Brain microvascular endothelial cell (primary cell): ENCODE measurements around the gene VPS52.

Experiments used
- DNase-seq: peaks from one replicate; pipeline ENCODE4 v3.0.0-alpha.2; 2020
- H3K27ac ChIP-seq: fragments of 250-450 bp; sonication (Bioruptor Pico); 2 replicates; pipeline ENCODE4 v1.5.1; 2020; ENCODE audit warnings: mild to moderate bottlenecking, moderate library complexity
- H3K27me3 ChIP-seq: fragments of 250-450 bp; sonication (Bioruptor Pico); replicated peaks from 2 replicates; pipeline ENCODE4 v1.5.1; 2020; ENCODE audit warnings: mild to moderate bottlenecking
- H3K36me3 ChIP-seq: fragments of 250-450 bp; sonication (Bioruptor Pico); replicated peaks from 2 replicates; pipeline ENCODE4 v1.5.1; 2020; ENCODE audit warnings: mild to moderate bottlenecking
- H3K4me3 ChIP-seq: 2 replicates; pipeline ENCODE4 v1.5.1; 2011; ENCODE audit warnings: low read depth, mild to moderate bottlenecking, control low read depth, low read length, moderate library complexity
- CTCF ChIP-seq: IDR thresholded peaks from 2 replicates; pipeline ENCODE4 v1.5.1; 2011; ENCODE audit warnings: low read depth, mild to moderate bottlenecking, moderate library complexity, low read length, control low read depth, inconsistent platforms; ENCODE audit errors: missing control alignments
- in situ Hi-C: cut with HindIII; loops from 2 replicates; pipeline ENCODE4 v1.10.0; 2017; ENCODE audit warnings: low sequenced_read_pairs, low pct_ligation_motif_present

The VPS52 gene

DNA sequence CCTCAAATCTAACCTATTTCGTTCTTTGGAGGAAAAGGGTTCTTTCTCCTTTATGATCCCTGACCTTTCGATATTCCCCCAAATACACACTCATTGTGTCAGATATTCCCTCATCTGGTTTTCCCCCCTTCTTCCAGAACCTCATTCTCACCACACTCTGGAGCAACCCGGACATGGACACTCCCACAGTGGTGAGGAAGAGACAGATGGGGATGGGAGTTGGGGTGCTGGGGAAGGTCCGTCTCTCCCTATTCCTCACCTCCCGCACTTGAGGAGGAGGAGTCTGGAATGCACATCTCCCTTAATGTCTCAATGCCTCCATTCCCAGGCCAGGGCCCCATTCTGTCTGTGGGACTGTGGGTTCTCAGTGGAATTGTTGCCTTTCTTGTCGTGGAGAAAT is 69.7 kb downstream of the VPS52 start:
- peak overlapping the region; percentile 69 for H3K4me3 ChIP-seq
- in situ Hi-C loops = no loop called here
- TF ChIP-seq CTCF = no peak
- H3K27ac ChIP-seq = no peak overlapping the region
- H3K27me3 ChIP-seq = no peaks in the 10 kb centered on the region
- no peak for DNase-seq
- peaks cover 36% of the 10 kb centered on the region for H3K36me3 ChIP-seq

DNA sequence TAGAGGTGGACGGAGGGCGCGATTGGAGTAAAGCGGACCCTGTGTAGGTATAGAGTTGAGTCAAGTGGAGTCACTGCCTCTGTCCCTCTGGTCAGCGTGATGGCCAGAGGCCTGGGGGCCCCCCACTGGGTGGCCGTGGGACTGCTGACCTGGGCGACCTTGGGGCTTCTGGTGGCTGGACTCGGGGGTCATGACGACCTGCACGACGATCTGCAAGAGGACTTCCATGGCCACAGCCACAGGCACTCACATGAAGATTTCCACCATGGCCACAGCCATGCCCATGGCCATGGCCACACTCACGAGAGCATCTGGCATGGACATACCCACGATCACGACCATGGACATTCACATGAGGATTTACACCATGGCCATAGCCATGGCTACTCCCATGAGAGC is 70.5 kb downstream of the VPS52 start:
- Histone ChIP-seq H3K27ac (peak overlapping the region; percentile 95), H3K27me3 (no peaks in the 10 kb centered on the region), H3K36me3 (peaks cover 39% of the 10 kb centered on the region), H3K4me3 (peak overlapping the region; percentile 69)
- in situ Hi-C loops = no loop called here
- TF ChIP-seq CTCF = peak; percentile 13
- no peak for DNase-seq
